HepG2 (cell line): ENCODE data around the gene SPAG4. TPM values are rescaled to one million over a fixed set of nuclear protein-coding genes. Genes with fewer than 3 reads are reported as not detected.

Experiments
- ATAC-seq: fragments of 200-7000 bp; cut with Tn5 transposase; 3 replicates; pipeline ENCODE4 v1.9.1; 2020; ENCODE audit warnings: mild to moderate bottlenecking, moderate library complexity
- BruUV-seq: library from RNA; stranded (reverse); fragments of 400-500 nt; replicated peaks from 2 replicates; lab custom pipeline; 2021; lab: Mats Ljungman, UMichigan
- CTCF ChIA-PET: fragments of 300-600 bp; formaldehyde crosslinking; extraction: SDS; loops from one replicate; lab custom pipeline; 2021; ENCODE audit warnings: low total read pairs, inconsistent platforms, low intra/inter-chr PET ratio; lab: Yijun Ruan, JAX
- POLR2A ChIA-PET: fragments of 350-600 bp; sonication (Branson Sonifier 250); formaldehyde crosslinking; loops from one replicate; lab custom pipeline; 2020; ENCODE audit warnings: antibody characterized with exemption, inconsistent platforms; lab: Yijun Ruan, JAX
- DNase-seq: peaks from one replicate; pipeline ENCODE4 v3.0.0-alpha.2; 2015; ENCODE audit warnings: low spot score
- FAIRE-seq: peaks from 3 replicates; lab custom pipeline; 2011; peaks lifted over from hg19 to GRCh38; lab: Jason Lieb, UNC
- H2AFZ ChIP-seq: one replicate; pipeline ENCODE4 v1.6.1; 2011; ENCODE audit warnings: low read length, inconsistent platforms
- H3K27ac ChIP-seq: fragments of 300-600 bp; 3 replicates; pipeline ENCODE4 v1.8.0; 2011; ENCODE audit warnings: mixed run types, mild to moderate bottlenecking, mixed read lengths, low read length, inconsistent platforms; ENCODE audit not compliant: insufficient read depth; ENCODE audit errors: extremely low read length
- H3K27me3 ChIP-seq, 2 experiments: fragments of 200-600 bp in 1 of 2; 2 replicates in 1 of 2; 3 replicates in 1 of 2; pipeline versions ENCODE4 v1.6.0 to v1.8.0; 2011; ENCODE audit warnings: low read length in 2 of 2, mild to moderate bottlenecking in 2 of 2, moderate library complexity in 2 of 2, inconsistent platforms in 1 of 2; ENCODE audit not compliant: insufficient read depth in 2 of 2, control insufficient read depth in 1 of 2
- H3K36me3 ChIP-seq, 2 experiments: fragments of 200-600 bp in 1 of 2; replicated peaks in 1 of 2; 2 replicates in 1 of 2; 3 replicates in 1 of 2; pipeline versions ENCODE4 v1.5.1 to v1.8.0; 2011; ENCODE audit warnings: low read length in 2 of 2, inconsistent platforms in 1 of 2; ENCODE audit not compliant: insufficient read depth in 2 of 2, control insufficient read depth in 1 of 2
- H3K4me1 ChIP-seq: 2 replicates; pipeline ENCODE4 v1.5.1; 2012; ENCODE audit warnings: low read length, inconsistent platforms; ENCODE audit not compliant: insufficient read depth
- H3K4me2 ChIP-seq: 2 replicates; pipeline ENCODE4 v1.6.0; 2011; ENCODE audit warnings: low read depth, low read length, inconsistent platforms
- H3K4me3 ChIP-seq, 3 experiments: fragments of 200-600 bp in 1 of 3; sonication (generic), shearing (Covaris generic) in 1 of 3; replicated peaks in 1 of 3; 2 replicates each; pipeline ENCODE4 v1.5.1; 2011 to 2016; ENCODE audit warnings: low read length in 3 of 3, inconsistent platforms in 2 of 3, low read depth in 2 of 3, mild to moderate bottlenecking in 2 of 3, control low read depth in 1 of 3, mixed read lengths in 1 of 3; ENCODE audit not compliant: insufficient read depth in 1 of 3
- H3K79me2 ChIP-seq: one replicate; pipeline ENCODE4 v1.6.1; 2011; ENCODE audit warnings: low read length, inconsistent platforms; ENCODE audit not compliant: insufficient read depth
- H3K9ac ChIP-seq: 2 replicates; pipeline ENCODE4 v1.6.0; 2011; ENCODE audit warnings: mild to moderate bottlenecking, low read depth, low read length, inconsistent platforms; ENCODE audit not compliant: insufficient read depth
- H3K9me3 ChIP-seq: 2 replicates; pipeline ENCODE4 v1.5.1; 2012; ENCODE audit warnings: mild to moderate bottlenecking, low read length
- H4K20me1 ChIP-seq: 2 replicates; pipeline ENCODE4 v1.6.0; 2011; ENCODE audit warnings: inconsistent platforms, mild to moderate bottlenecking, low read length, moderate library complexity; ENCODE audit not compliant: insufficient read depth
- AGO1 ChIP-seq: fragments of 200-400 bp; formaldehyde crosslinking; IDR thresholded peaks from 2 replicates; pipeline ENCODE4 v1.6.1; 2017; ENCODE audit warnings: mild to moderate bottlenecking, low read depth, low read length, moderate library complexity; ENCODE audit not compliant: poor library complexity, severe bottlenecking
- BRD4 ChIP-seq: sonication (generic); formaldehyde crosslinking; IDR thresholded peaks from 2 replicates; pipeline ENCODE4 v1.4.0; 2020; ENCODE audit warnings: missing genetic modification reagents
- POLR2A ChIP-seq, 2 experiments: IDR thresholded peaks; 2 replicates each; pipeline ENCODE4 v1.6.1; 2011; ENCODE audit warnings: low read depth in 2 of 2, low read length in 2 of 2, mild to moderate bottlenecking in 1 of 2, moderate library complexity in 1 of 2; ENCODE audit not compliant: insufficient read depth in 1 of 2
- POLR2AphosphoS5 ChIP-seq: IDR thresholded peaks from 2 replicates; pipeline ENCODE4 v1.6.1; 2012; ENCODE audit warnings: low read depth, low read length
- RBM22 ChIP-seq: fragments of 200-400 bp; formaldehyde crosslinking; optimal IDR thresholded peaks from 2 replicates; pipeline ENCODE3; 2017; ENCODE audit warnings: mild to moderate bottlenecking, low read length, moderate library complexity
- ZFY ChIP-seq: sonication (generic); formaldehyde crosslinking; IDR thresholded peaks from 2 replicates; pipeline ENCODE4 v1.4.0; 2020; ENCODE audit warnings: missing genetic modification reagents
- ZNF451 ChIP-seq: sonication (generic); formaldehyde crosslinking; IDR thresholded peaks from 2 replicates; pipeline ENCODE4 v1.5.0; 2020; ENCODE audit warnings: mild to moderate bottlenecking, missing genetic modification reagents
- ZNF768 ChIP-seq: sonication (generic); formaldehyde crosslinking; IDR thresholded peaks from 2 replicates; pipeline ENCODE4 v1.4.0; 2020; ENCODE audit warnings: missing genetic modification reagents
- WGBS: methylation state at CpG from one replicate; pipeline ENCODE4 v1.1.6; 2017; ENCODE audit warnings: low lambda C conversion rate; 5-methylcytosine and 5-hydroxymethylcytosine counted together
- in situ Hi-C: cut with HindIII; loops from 2 replicates; pipeline ENCODE4 v1.10.0; 2017; ENCODE audit warnings: low pct_unique_long_range_greater_than_20kb; ENCODE audit not compliant: extremely low pct_ligation_motif_present
- intact Hi-C: fragments of 100-400 bp; cut with micrococcal nuclease; formaldehyde crosslinking; loops from one replicate; pipeline ENCODE4 v1.10.0; 2022; ENCODE audit not compliant: unreplicated experiment
- polyA plus RNA-seq, 8 experiments: library from polyadenylated mRNA; depleted of rRNA in 3 of 8; stranded (reverse) in 7 of 8; unstranded in 1 of 8; fragments of >200 nt; fragmentation: Illumina TruSeq in 4 of 8; extraction: Trizol in 4 of 8; gene quantifications; 2 replicates each; pipeline versions ENCODE4 v1.2.1 to v1.2.3, GENCODE V29; 2011 to 2016; ENCODE audit warnings: low read depth in 4 of 8, missing spikeins in 1 of 8, mixed read lengths in 1 of 8; ENCODE audit not compliant: insufficient read depth in 1 of 8
- total RNA-seq, 5 experiments: library from RNA; depleted of rRNA; stranded (reverse); fragments of >200 nt; fragmentation: Illumina TruSeq; extraction: Trizol; gene quantifications; 2 replicates each; pipeline ENCODE4 v1.2.3, GENCODE V29; 2016; ENCODE audit warnings: low read depth in 1 of 5
- TF ChIP-seq, protein P1 (sequence below): sonication (generic); formaldehyde crosslinking; IDR thresholded peaks from 2 replicates; pipeline ENCODE4 v1.9.0; 2022; ENCODE audit warnings: missing genetic modification reagents, mild to moderate bottlenecking, borderline replicate concordance
- TF ChIP-seq, protein P2 (sequence below): sonication (generic); formaldehyde crosslinking; IDR thresholded peaks from 2 replicates; pipeline ENCODE4 v1.5.1; 2020; ENCODE audit warnings: mild to moderate bottlenecking, missing genetic modification reagents, moderate library complexity

Gene SPAG4
- total and polyA plus RNA-seq, 2 of the 13 experiments (the other 11 are each of a cell fraction or from before 2014, with no cell fraction given), result 5.8 to 137 TPM

DNA sequence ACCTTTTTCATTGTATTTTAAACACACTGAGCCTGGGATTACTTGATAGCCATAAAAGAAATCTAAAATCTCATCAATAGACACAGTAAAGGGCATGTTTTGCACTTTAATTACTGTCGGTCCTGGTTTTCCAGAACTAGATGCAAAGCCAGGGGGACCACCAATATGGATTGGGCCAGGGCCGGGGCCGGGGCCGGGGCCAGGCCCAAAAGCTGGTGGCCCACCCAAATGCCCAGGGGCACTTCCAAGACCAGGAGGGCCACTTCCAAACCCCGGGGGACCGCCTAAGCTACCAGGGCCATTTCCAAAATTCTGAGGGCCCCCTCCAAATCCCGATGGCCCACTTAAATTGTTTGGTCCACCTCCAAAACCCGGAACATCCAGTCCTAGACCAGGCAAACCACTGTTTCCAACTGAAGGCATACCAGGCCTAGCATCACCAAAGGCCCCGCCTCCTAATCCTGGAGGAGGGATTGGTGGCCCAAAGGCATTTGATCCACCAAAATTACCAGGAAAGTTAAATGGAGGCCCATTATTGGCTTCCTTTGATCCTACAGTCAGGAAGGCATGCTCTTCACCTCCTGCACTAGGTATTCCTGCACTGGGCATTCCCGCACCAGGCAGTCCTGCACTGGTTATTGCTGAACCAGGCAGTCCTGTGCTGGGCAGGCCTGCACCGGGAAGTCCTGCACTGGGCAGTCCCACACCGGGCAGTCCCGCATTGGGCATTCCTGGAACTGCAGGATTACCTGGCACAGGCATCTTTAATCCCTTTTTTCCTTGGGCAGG lies 37.2 kb downstream of the SPAG4 start:
- H3K27ac ChIP-seq, result no peak overlapping the region
- intact Hi-C loops (no loop called here), in situ Hi-C loops (no loop called here)
- peaks cover 100% of the 10 kb centered on the region for H3K79me2 ChIP-seq
- BruUV-seq, result no TSS peak
- ChIA-PET POLR2A (interaction anchor here (0.7 to 2.8 kb wide), 6 partner anchors 11 to 90 kb away, joined by 3 to 13 read pairs (median 4); partner anchors contain the start of genes CPNE1, RBM12, RBM39 and SPAG4), CTCF (no interaction called here)
- no peak overlapping the region for H3K4me2 ChIP-seq
- peaks cover 81% of the 10 kb centered on the region for H4K20me1 ChIP-seq
- DNase-seq (no peak), FAIRE-seq (no peak), ATAC-seq (peak; percentile 68)
- H3K4me3 ChIP-seq, result no peak overlapping the region
- H2AFZ ChIP-seq, result no peak overlapping the region
- H3K9me3 ChIP-seq, result peaks cover 6% of the 10 kb centered on the region; the same call in 1 of the 2 replicates
- no peak overlapping the region for H3K9ac ChIP-seq
- H3K27me3 ChIP-seq, result no peaks in the 10 kb centered on the region
- H3K4me1 ChIP-seq, result peaks cover 14% of the 10 kb centered on the region; the same call in 1 of the 2 replicates
- peaks cover 26 to 59% of the 10 kb centered on the region in 2 experiments for H3K36me3 ChIP-seq
- WGBS, result 94% methylated on average over 13 of the region's 13 CpGs
- TF ChIP-seq, protein P1, sequence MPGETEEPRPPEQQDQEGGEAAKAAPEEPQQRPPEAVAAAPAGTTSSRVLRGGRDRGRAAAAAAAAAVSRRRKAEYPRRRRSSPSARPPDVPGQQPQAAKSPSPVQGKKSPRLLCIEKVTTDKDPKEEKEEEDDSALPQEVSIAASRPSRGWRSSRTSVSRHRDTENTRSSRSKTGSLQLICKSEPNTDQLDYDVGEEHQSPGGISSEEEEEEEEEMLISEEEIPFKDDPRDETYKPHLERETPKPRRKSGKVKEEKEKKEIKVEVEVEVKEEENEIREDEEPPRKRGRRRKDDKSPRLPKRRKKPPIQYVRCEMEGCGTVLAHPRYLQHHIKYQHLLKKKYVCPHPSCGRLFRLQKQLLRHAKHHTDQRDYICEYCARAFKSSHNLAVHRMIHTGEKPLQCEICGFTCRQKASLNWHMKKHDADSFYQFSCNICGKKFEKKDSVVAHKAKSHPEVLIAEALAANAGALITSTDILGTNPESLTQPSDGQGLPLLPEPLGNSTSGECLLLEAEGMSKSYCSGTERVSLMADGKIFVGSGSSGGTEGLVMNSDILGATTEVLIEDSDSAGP (CRISPR knock-in tag), result 0 out of 2 replicates have a peak, but pooled peaks have one; percentile 19
- 0 out of 2 replicates have a peak, but pooled peaks have one; percentile 6 for TF ChIP-seq POLR2AphosphoS5
- no peak for TF ChIP-seq ZNF451 (CRISPR knock-in tag)
- TF ChIP-seq AGO1, result peak; percentile 44
- TF ChIP-seq ZNF768 (CRISPR knock-in tag), result 0 out of 2 replicates have a peak, but pooled peaks have one; percentile 31
- peak; percentile 16 to 29; a peak in 2 of 4 replicates for TF ChIP-seq POLR2A (IDR thresholded peaks at IDR 0.05; ENCODE audit: insufficient read depth in 1 of 2, low read depth in 2 of 2, low read length in 2 of 2)
- TF ChIP-seq, protein P2, sequence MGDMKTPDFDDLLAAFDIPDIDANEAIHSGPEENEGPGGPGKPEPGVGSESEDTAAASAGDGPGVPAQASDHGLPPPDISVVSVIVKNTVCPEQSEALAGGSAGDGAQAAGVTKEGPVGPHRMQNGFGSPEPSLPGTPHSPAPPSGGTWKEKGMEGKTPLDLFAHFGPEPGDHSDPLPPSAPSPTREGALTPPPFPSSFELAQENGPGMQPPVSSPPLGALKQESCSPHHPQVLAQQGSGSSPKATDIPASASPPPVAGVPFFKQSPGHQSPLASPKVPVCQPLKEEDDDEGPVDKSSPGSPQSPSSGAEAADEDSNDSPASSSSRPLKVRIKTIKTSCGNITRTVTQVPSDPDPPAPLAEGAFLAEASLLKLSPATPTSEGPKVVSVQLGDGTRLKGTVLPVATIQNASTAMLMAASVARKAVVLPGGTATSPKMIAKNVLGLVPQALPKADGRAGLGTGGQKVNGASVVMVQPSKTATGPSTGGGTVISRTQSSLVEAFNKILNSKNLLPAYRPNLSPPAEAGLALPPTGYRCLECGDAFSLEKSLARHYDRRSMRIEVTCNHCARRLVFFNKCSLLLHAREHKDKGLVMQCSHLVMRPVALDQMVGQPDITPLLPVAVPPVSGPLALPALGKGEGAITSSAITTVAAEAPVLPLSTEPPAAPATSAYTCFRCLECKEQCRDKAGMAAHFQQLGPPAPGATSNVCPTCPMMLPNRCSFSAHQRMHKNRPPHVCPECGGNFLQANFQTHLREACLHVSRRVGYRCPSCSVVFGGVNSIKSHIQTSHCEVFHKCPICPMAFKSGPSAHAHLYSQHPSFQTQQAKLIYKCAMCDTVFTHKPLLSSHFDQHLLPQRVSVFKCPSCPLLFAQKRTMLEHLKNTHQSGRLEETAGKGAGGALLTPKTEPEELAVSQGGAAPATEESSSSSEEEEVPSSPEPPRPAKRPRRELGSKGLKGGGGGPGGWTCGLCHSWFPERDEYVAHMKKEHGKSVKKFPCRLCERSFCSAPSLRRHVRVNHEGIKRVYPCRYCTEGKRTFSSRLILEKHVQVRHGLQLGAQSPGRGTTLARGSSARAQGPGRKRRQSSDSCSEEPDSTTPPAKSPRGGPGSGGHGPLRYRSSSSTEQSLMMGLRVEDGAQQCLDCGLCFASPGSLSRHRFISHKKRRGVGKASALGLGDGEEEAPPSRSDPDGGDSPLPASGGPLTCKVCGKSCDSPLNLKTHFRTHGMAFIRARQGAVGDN, result peak; percentile 6; the same call in 1 of the 2 replicates
- no peak for TF ChIP-seq BRD4
- TF ChIP-seq RBM22, result peak; percentile 97
- peak; percentile 6; the same call in 1 of the 2 replicates for TF ChIP-seq ZFY
